SK-N-SH (cell line): Measurements from ENCODE around the gene KCNN3. TPM values are rescaled to one million over a fixed set of nuclear protein-coding genes. Genes with fewer than 3 reads are reported as not detected.

Source experiments
- CTCF ChIA-PET: fragments of 300-600, 350-600 bp; formaldehyde crosslinking; extraction: SDS; loops from one replicate; lab custom pipeline; 2021; lab: Yijun Ruan, JAX
- POLR2A ChIA-PET: fragments of 350-600 bp; sonication (Branson Sonifier 250); formaldehyde crosslinking; extraction: SDS; loops from one replicate; lab custom pipeline; 2020; ENCODE audit warnings: antibody characterized with exemption, inconsistent platforms; lab: Yijun Ruan, JAX
- DNase-seq: peaks from one replicate; pipeline ENCODE4 v3.0.0; 2012
- H2AFZ ChIP-seq: fragments of 200-600 bp; sonication (generic); 2 replicates; pipeline ENCODE4 v1.8.1; 2016; ENCODE audit warnings: antibody characterized with exemption, mild to moderate bottlenecking, low read depth
- H3F3A ChIP-seq: fragments of 200-600 bp; sonication (generic); replicated peaks from 2 replicates; pipeline ENCODE3; 2016; ENCODE audit warnings: antibody characterized with exemption, mild to moderate bottlenecking; ENCODE audit not compliant: insufficient read depth
- H3K27ac ChIP-seq, 2 experiments: fragments of 200-500 bp in 1 of 2; fragments of 200-600 bp in 1 of 2; sonication (Bioruptor generic) in 1 of 2; sonication (generic), shearing (Covaris generic) in 1 of 2; 2 replicates each; pipeline versions ENCODE4 v1.5.1 to v1.6.1; 2014 to 2016; ENCODE audit warnings: low read depth in 2 of 2, inconsistent platforms in 1 of 2, low read length in 1 of 2, mild to moderate bottlenecking in 1 of 2, mixed read lengths in 1 of 2
- H3K27me3 ChIP-seq: fragments of 200-600 bp; sonication (generic), shearing (Covaris generic); 2 replicates; pipeline ENCODE4 v1.6.1; 2016; ENCODE audit warnings: mixed run types; ENCODE audit not compliant: insufficient read depth
- H3K36me3 ChIP-seq, 2 experiments: fragments of 200-500 bp in 1 of 2; fragments of 200-600 bp in 1 of 2; sonication (Bioruptor generic) in 1 of 2; sonication (generic) in 1 of 2; replicated peaks in 1 of 2; 2 replicates each; pipeline versions ENCODE3 to v1.5.1; 2014 to 2016; ENCODE audit warnings: low read length in 1 of 2, mild to moderate bottlenecking in 1 of 2; ENCODE audit not compliant: insufficient read depth in 2 of 2, control insufficient read depth in 1 of 2
- H3K4me1 ChIP-seq, 2 experiments: fragments of 200-500 bp in 1 of 2; fragments of 200-600 bp in 1 of 2; sonication (Bioruptor generic) in 1 of 2; sonication (generic), shearing (Covaris generic) in 1 of 2; 2 replicates each; pipeline versions ENCODE4 v1.5.1 to v1.6.1; 2014 to 2016; ENCODE audit warnings: low read depth in 1 of 2, low read length in 1 of 2, mixed run types in 1 of 2; ENCODE audit not compliant: insufficient read depth in 2 of 2, control insufficient read depth in 1 of 2
- H3K4me2 ChIP-seq: fragments of 200-600 bp; sonication (generic), shearing (Covaris generic); 2 replicates; pipeline ENCODE4 v1.6.1; 2017; ENCODE audit warnings: mixed run types
- H3K4me3 ChIP-seq, 2 experiments: fragments of 200-500 bp in 1 of 2; fragments of 200-600 bp in 1 of 2; sonication (Bioruptor generic) in 1 of 2; sonication (generic), shearing (Covaris generic) in 1 of 2; 2 replicates each; pipeline versions ENCODE4 v1.5.1 to v1.8.1; 2014 to 2016; ENCODE audit warnings: low read depth in 2 of 2, inconsistent platforms in 1 of 2, low read length in 1 of 2, mild to moderate bottlenecking in 1 of 2, mixed read lengths in 1 of 2, moderate library complexity in 1 of 2
- H3K79me2 ChIP-seq: fragments of 200-600 bp; sonication (generic); 2 replicates; pipeline ENCODE4 v1.8.1; 2017; ENCODE audit warnings: mild to moderate bottlenecking; ENCODE audit not compliant: insufficient read depth
- H3K9ac ChIP-seq: fragments of 200-600 bp; sonication (generic); 2 replicates; pipeline ENCODE4 v1.6.1; 2017; ENCODE audit warnings: mixed run types
- H3K9me2 ChIP-seq: fragments of 200-600 bp; sonication (generic); 2 replicates; pipeline ENCODE4 v1.6.1; 2017; ENCODE audit warnings: mixed run types
- H3K9me3 ChIP-seq: fragments of 200-600 bp; sonication (generic); 2 replicates; pipeline ENCODE4 v1.6.1; 2017; ENCODE audit warnings: mixed run types, mild to moderate bottlenecking, moderate library complexity
- H4K20me1 ChIP-seq: fragments of 200-600 bp; sonication (generic); 2 replicates; pipeline ENCODE4 v1.6.1; 2017; ENCODE audit warnings: mild to moderate bottlenecking, mixed run types; ENCODE audit not compliant: insufficient read depth
- CHD2 ChIP-seq: fragments of 150-350 bp; IDR thresholded peaks from 2 replicates; pipeline ENCODE4 v1.6.1; 2018; ENCODE audit warnings: low read length; ENCODE audit not compliant: partially characterized antibody
- CTCF ChIP-seq: fragments of 200-600 bp; sonication (generic); IDR thresholded peaks from 2 replicates; pipeline ENCODE4 v1.6.1; 2017; ENCODE audit warnings: antibody characterized with exemption, mild to moderate bottlenecking, moderate library complexity
- ELF1 ChIP-seq: IDR thresholded peaks from 2 replicates; pipeline ENCODE4 v1.4.0; 2012
- EZH2phosphoT487 ChIP-seq: fragments of 200-600 bp; sonication (generic); IDR thresholded peaks from 2 replicates; pipeline ENCODE4 v1.6.1; 2017; ENCODE audit warnings: low read depth, mixed run types, mild to moderate bottlenecking, antibody characterized with exemption, moderate library complexity, borderline replicate concordance
- FOSL2 ChIP-seq: IDR thresholded peaks from 2 replicates; pipeline ENCODE4 v1.4.0; 2012; ENCODE audit warnings: low read depth, mild to moderate bottlenecking, moderate library complexity, borderline replicate concordance
- FOXM1 ChIP-seq: IDR thresholded peaks from 2 replicates; pipeline ENCODE4 v1.4.0; 2012; ENCODE audit warnings: low read depth, mild to moderate bottlenecking
- GABPA ChIP-seq: IDR thresholded peaks from 2 replicates; pipeline ENCODE4 v1.4.0; 2012; ENCODE audit warnings: low read depth, mild to moderate bottlenecking
- GATA2 ChIP-seq: sonication (generic); formaldehyde crosslinking; IDR thresholded peaks from 2 replicates; pipeline ENCODE4 v1.5.0; 2020; ENCODE audit warnings: mild to moderate bottlenecking, missing genetic modification reagents
- IRF3 ChIP-seq: fragments of 150-350 bp; IDR thresholded peaks from 2 replicates; pipeline ENCODE4 v1.6.1; 2016; ENCODE audit warnings: mild to moderate bottlenecking, low read depth, low read length
- MEF2A ChIP-seq: IDR thresholded peaks from 2 replicates; pipeline ENCODE4 v1.4.0; 2012; ENCODE audit warnings: low read depth, borderline replicate concordance
- POLR2AphosphoS5 ChIP-seq: IDR thresholded peaks from 2 replicates; pipeline ENCODE4 v1.6.1; 2012; ENCODE audit warnings: low read depth, low read length
- RCOR1 ChIP-seq: fragments of 150-350 bp; IDR thresholded peaks from 2 replicates; pipeline ENCODE4 v1.6.1; 2017; ENCODE audit warnings: antibody characterized with exemption, low read length
- RXRA ChIP-seq: IDR thresholded peaks from 2 replicates; pipeline ENCODE4 v1.4.0; 2012; ENCODE audit warnings: low read depth, mild to moderate bottlenecking, borderline replicate concordance
- TCF12 ChIP-seq: IDR thresholded peaks from 2 replicates; pipeline ENCODE4 v1.4.0; 2012
- WGBS: methylation state at CpG from one replicate; pipeline ENCODE4 v1.1.6; 2017; ENCODE audit warnings: low lambda C conversion rate; 5-methylcytosine and 5-hydroxymethylcytosine counted together
- polyA plus RNA-seq, 3 experiments: library from polyadenylated mRNA; depleted of rRNA; stranded (reverse); fragments of >200 nt; gene quantifications; 2 replicates each; pipeline ENCODE4 v1.2.3, GENCODE V29; 2012
- TF ChIP-seq, protein P1 (sequence below): IDR thresholded peaks from 2 replicates; pipeline ENCODE4 v1.4.0; 2012; ENCODE audit warnings: low read depth, borderline replicate concordance
- TF ChIP-seq, protein P2 (sequence below): IDR thresholded peaks from 2 replicates; pipeline ENCODE4; 2012
- TF ChIP-seq, protein P3 (sequence below): fragments of 150-350 bp; IDR thresholded peaks from 2 replicates; pipeline ENCODE4 v1.6.1; 2017; ENCODE audit warnings: antibody characterized with exemption, low read length, low read depth, borderline replicate concordance

The KCNN3 gene
- polyA plus RNA-seq, 1 of the 3 experiments (the other 2 are of a cell fraction) = 0.16 TPM

DNA sequence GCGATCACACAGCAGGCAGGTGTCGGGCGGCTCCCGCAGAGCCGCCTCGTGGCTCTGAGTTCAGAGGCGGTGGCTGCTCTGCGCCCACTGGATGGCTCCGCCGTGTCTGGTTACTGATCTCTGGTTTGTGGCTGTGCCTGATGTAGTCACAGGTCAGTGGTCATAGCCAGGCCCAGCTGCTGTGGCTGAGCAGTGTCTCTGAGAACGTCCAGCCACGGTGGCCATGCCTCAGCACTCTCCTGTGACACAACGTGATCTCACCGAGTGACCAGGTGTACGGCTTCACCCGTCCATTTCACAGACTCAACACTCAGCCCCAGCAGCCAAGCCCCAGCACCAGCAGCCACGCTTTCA is 61.2 kb downstream of the KCNN3 start:
- ChIA-PET POLR2A (no interaction called here), CTCF (interaction anchor here (0.9 to 3.1 kb wide), 6 partner anchors 11 to 70 kb away, joined by 3 to 17 read pairs (median 4); no protein-coding TSS in a partner anchor)

More for the DNA sequence above, 61.2 kb downstream of the KCNN3 start:
- no peak for TF ChIP-seq GATA2 (CRISPR knock-in tag)
- TF ChIP-seq CHD2 = no peak
- TF ChIP-seq TCF12 = no peak
- TF ChIP-seq, protein P1, sequence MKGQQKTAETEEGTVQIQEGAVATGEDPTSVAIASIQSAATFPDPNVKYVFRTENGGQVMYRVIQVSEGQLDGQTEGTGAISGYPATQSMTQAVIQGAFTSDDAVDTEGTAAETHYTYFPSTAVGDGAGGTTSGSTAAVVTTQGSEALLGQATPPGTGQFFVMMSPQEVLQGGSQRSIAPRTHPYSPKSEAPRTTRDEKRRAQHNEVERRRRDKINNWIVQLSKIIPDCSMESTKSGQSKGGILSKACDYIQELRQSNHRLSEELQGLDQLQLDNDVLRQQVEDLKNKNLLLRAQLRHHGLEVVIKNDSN = no peak
- no peak for TF ChIP-seq IRF3
- no peak for TF ChIP-seq FOSL2
- TF ChIP-seq EZH2phosphoT487 = no peak
- TF ChIP-seq, protein P2, sequence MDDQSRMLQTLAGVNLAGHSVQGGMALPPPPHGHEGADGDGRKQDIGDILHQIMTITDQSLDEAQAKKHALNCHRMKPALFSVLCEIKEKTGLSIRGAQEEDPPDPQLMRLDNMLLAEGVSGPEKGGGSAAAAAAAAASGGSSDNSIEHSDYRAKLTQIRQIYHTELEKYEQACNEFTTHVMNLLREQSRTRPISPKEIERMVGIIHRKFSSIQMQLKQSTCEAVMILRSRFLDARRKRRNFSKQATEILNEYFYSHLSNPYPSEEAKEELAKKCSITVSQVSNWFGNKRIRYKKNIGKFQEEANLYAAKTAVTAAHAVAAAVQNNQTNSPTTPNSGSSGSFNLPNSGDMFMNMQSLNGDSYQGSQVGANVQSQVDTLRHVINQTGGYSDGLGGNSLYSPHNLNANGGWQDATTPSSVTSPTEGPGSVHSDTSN = no peak
- no peak for TF ChIP-seq RXRA
- TF ChIP-seq RCOR1 = no peak
- TF ChIP-seq GABPA = no peak
- TF ChIP-seq MEF2A = no peak
- no peak for TF ChIP-seq CTCF
- no peak for TF ChIP-seq FOXM1
- TF ChIP-seq POLR2AphosphoS5 = no peak
- TF ChIP-seq, protein P3, sequence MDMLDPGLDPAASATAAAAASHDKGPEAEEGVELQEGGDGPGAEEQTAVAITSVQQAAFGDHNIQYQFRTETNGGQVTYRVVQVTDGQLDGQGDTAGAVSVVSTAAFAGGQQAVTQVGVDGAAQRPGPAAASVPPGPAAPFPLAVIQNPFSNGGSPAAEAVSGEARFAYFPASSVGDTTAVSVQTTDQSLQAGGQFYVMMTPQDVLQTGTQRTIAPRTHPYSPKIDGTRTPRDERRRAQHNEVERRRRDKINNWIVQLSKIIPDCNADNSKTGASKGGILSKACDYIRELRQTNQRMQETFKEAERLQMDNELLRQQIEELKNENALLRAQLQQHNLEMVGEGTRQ = no peak
- TF ChIP-seq ELF1 = no peak
- H3K4me3 ChIP-seq = no peak overlapping the region
- no peak for DNase-seq
- H3F3A ChIP-seq = no peaks in the 10 kb centered on the region
- WGBS = 81% methylated on average over 12 of the region's 17 CpGs
- H4K20me1 ChIP-seq = no peaks in the 10 kb centered on the region
- no peak overlapping the region for H3K27ac ChIP-seq
- H3K27me3 ChIP-seq = peaks cover 33% of the 10 kb centered on the region
- H3K9me2 ChIP-seq = no peaks in the 10 kb centered on the region
- no peak overlapping the region for H3K4me2 ChIP-seq
- H3K79me2 ChIP-seq = no peaks in the 10 kb centered on the region
- peaks cover 0 to 47% of the 10 kb centered on the region in 2 experiments; a peak in 2 of 4 replicates for H3K4me1 ChIP-seq
- no peak overlapping the region for H2AFZ ChIP-seq
- H3K9ac ChIP-seq = no peak overlapping the region
- no peaks in the 10 kb centered on the region for H3K9me3 ChIP-seq
- H3K36me3 ChIP-seq = no peaks in the 10 kb centered on the region
